ENCODE results near the gene NDUFA8. TPM values are rescaled to one million over a fixed set of nuclear protein-coding genes. Genes with fewer than 3 reads are reported as not detected.

Gene NDUFA8
- total RNA-seq, 1 donor from 2014 or later = 49.4 TPM

DNA sequence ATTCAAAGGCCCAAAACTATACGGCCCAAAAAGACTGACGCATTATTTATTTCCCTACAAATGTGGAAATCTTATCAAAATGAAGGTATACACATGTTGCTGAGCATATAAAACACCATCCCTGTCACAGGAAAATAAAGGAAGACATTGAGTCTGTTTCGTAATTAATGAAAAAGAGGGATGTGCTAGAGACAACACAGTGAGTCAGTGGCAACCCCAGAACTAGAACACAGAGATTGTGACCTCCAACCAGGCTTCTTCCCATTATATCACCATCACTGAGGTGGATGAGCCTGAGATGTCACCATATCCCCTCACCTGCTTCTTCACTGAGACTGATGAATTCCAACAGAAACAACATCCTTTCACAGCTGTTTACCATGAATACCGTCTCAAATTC lies 3.8 kb downstream of the NDUFA8 start:
- no peak for DNase-seq (ENCODE audit: low read depth)
- no peak overlapping the region for H3K4me3 ChIP-seq (ENCODE audit: low read depth, low read length)
- TF ChIP-seq CTCF (conservative IDR thresholded peaks at IDR 0.05; ENCODE audit: low read depth, low read length) = no peak

DNA sequence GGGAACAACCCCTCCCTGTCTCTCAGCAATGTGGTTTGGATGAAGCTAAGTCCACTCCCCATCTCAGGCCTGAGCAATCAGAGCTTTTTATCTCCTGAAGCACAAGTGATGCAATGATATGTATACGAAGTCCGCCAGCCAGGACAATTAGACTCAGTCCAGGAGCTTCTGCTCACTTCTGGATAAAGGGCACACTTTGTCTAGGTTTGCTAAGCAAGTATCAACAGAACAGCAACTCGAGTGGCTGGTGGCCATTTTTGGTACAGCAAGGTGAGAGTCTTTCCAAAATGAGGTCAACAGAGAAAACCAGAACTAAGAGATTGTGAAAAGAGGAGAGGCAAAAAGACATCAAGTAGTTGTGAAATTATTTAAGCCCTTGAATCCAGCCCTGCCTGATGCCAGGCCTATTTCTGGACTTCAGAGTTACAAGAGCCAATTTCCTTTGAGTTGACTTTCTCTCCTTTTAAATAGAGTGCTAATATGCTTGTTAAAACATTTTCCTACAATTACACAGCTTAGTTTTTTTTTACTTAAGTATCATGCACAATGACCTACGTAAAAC lies 8.2 kb downstream of the NDUFA8 start:
- no peak for TF ChIP-seq CTCF (conservative IDR thresholded peaks at IDR 0.05; ENCODE audit: low read depth, low read length)
- no peak for DNase-seq (ENCODE audit: low read depth)
- H3K4me3 ChIP-seq (ENCODE audit: low read depth, low read length) = no peak overlapping the region

- DNase-seq (ENCODE audit: low read depth) = no peak
- no peak for TF ChIP-seq CTCF (conservative IDR thresholded peaks at IDR 0.05; ENCODE audit: low read depth, low read length)
These were observed 14.1 kb downstream of the NDUFA8 start for GRCh38 chr9:122145592-122145863.

DNA sequence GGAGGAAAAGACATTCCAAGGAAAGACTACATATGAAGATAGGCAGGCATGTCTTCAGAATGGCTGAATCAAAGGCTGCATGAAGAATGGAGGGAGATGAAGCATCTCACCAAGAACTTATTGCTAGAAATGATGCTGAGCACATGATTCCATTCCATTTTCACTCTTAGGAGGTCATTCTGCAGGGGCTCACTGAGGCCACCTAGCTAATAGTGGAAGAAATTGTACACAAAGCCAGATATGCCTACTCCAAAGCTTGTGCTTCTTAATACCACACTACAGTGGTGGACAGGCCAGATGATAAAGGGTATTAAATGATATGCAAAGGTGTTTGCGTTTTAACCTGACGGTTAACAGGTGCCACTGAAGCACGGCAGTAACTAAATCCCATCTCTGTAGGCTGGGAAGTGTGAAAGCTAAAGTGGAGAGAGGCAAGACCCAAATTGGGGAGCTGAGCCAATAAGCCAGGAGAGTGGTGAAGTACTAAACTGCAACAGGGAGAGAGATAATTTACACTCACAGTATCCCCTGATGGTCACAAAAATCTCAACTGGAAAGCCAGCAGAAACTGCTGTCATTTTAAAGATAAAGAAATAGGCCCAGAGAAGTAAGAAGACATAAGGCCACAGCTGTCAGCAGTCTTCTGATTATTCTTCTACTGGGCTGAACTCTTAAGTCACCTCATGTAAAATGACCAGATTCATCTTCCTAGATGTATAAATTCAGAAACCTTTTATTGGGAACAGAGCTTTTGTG lies 14.6 kb downstream of the NDUFA8 start:
- H3K4me3 ChIP-seq (ENCODE audit: low read depth, low read length) = no peak overlapping the region
- no peak for DNase-seq (ENCODE audit: low read depth)
- TF ChIP-seq CTCF (conservative IDR thresholded peaks at IDR 0.05; ENCODE audit: low read depth, low read length) = peak; percentile 53

More at GRCh38 chr9:122145592-122145863, 14.1 kb downstream of the NDUFA8 start:
- H3K4me3 ChIP-seq (ENCODE audit: low read depth, low read length) = no peak overlapping the region

- TF ChIP-seq CTCF (conservative IDR thresholded peaks at IDR 0.05; ENCODE audit: low read depth, low read length) = no peak
- no peak for DNase-seq (ENCODE audit: low read depth)
- H3K4me3 ChIP-seq (ENCODE audit: low read depth, low read length) = no peak overlapping the region
These were observed 15.6 kb downstream of the NDUFA8 start for GRCh38 chr9:122143876-122144405.

GRCh38 chr9:122143296-122143695 lies 16.3 kb downstream of the NDUFA8 start:
- no peak for DNase-seq (ENCODE audit: low read depth)
- no peak overlapping the region for H3K4me3 ChIP-seq (ENCODE audit: low read depth, low read length)
- TF ChIP-seq CTCF (conservative IDR thresholded peaks at IDR 0.05; ENCODE audit: low read depth, low read length) = no peak

- H3K4me3 ChIP-seq (ENCODE audit: low read depth, low read length) = no peak overlapping the region
- TF ChIP-seq CTCF (conservative IDR thresholded peaks at IDR 0.05; ENCODE audit: low read depth, low read length) = no peak
- DNase-seq (ENCODE audit: low read depth) = no peak
These were observed 17.9 kb downstream of the NDUFA8 start for GRCh38 chr9:122141671-122142070.

All from epithelial cell of proximal tubule (primary cell).